ENCODE data around the gene EPGN.

GRCh38 chr4:74267998-74268606 lies 40.2 kb upstream of the EPGN start:
- no peak for TF ChIP-seq EZH2 (IDR thresholded peaks at IDR 0.05; ENCODE audit: low read length)
- TF ChIP-seq CTCF (optimal IDR thresholded peaks at IDR 0.05 in 1 of 3, IDR thresholded peaks at IDR 0.05 in 1 of 3, conservative IDR thresholded peaks at IDR 0.05 in 1 of 3; ENCODE audit: extremely low read depth in 1 of 3, insufficient read depth in 2 of 3, low read length in 3 of 3), result no peak
